Measurements from ENCODE around the gene MRPL19. TPM values are rescaled to one million over a fixed set of nuclear protein-coding genes. Genes with fewer than 3 reads are reported as not detected.
"Not testable (repeated sequence)": the region's sequence is repeated elsewhere in the genome, so short reads cannot be mapped to it uniquely, and the experiment has no call there.

The MRPL19 gene
- total RNA-seq, 2 donors from 2014 or later = 58.3 to 62.0 TPM

GRCh38 chr2:75657798-75658197 is 11.2 kb downstream of the MRPL19 start:
- H3K4me1 ChIP-seq = no peaks in the 10 kb centered on the region
- TF ChIP-seq CTCF (IDR thresholded peaks at IDR 0.05) = no peak
- H3K4me3 ChIP-seq = no peak overlapping the region
- intact Hi-C loops (cut with DNase I) = no loop called here
- no peak overlapping the region for H3K27ac ChIP-seq
- no peaks in the 10 kb centered on the region for H3K27me3 ChIP-seq
- DNase-seq = no peak
- H3K9me3 ChIP-seq = no peaks in the 10 kb centered on the region
- H3K9ac ChIP-seq (ENCODE audit: low read depth in 2 of 2, low read length in 2 of 2) = no peak overlapping the region
- no peaks in the 10 kb centered on the region for H3K36me3 ChIP-seq

- H3K4me1 ChIP-seq = no peaks in the 10 kb centered on the region
These were observed 20.3 kb downstream of the MRPL19 start for GRCh38 chr2:75666911-75667310.

GRCh38 chr2:75667884-75668283 is 21.3 kb downstream of the MRPL19 start:
- no peak for TF ChIP-seq CTCF (IDR thresholded peaks at IDR 0.05)
- no peak for DNase-seq
- H3K9ac ChIP-seq (ENCODE audit: low read depth in 2 of 2, low read length in 2 of 2) = no peak overlapping the region
- intact Hi-C loops (cut with DNase I) = no loop called here
- H3K9me3 ChIP-seq = no peaks in the 10 kb centered on the region
- H3K36me3 ChIP-seq = no peaks in the 10 kb centered on the region
- no peaks in the 10 kb centered on the region for H3K27me3 ChIP-seq
- no peak overlapping the region for H3K27ac ChIP-seq
- H3K4me1 ChIP-seq = no peaks in the 10 kb centered on the region
- H3K4me3 ChIP-seq = no peak overlapping the region

More at GRCh38 chr2:75666911-75667310, 20.3 kb downstream of the MRPL19 start:
- H3K27ac ChIP-seq = no peak overlapping the region
- no peaks in the 10 kb centered on the region for H3K36me3 ChIP-seq
- H3K9ac ChIP-seq (ENCODE audit: low read depth in 2 of 2, low read length in 2 of 2) = no peak overlapping the region
- no peaks in the 10 kb centered on the region for H3K27me3 ChIP-seq
- intact Hi-C loops (cut with DNase I) = no loop called here
- no peak overlapping the region for H3K4me3 ChIP-seq
- H3K9me3 ChIP-seq = no peaks in the 10 kb centered on the region
- no peak for TF ChIP-seq CTCF (IDR thresholded peaks at IDR 0.05)
- DNase-seq = no peak

- intact Hi-C loops (cut with DNase I) = loop anchor here (5.0 kb wide), 1 partner anchor 33 kb away; no protein-coding TSS in a partner anchor
- H3K4me3 ChIP-seq; H3K27ac ChIP-seq; H3K9ac ChIP-seq (ENCODE audit: low read depth in 2 of 2, low read length in 2 of 2); DNase-seq; H3K36me3 ChIP-seq; H3K27me3 ChIP-seq; H3K9me3 ChIP-seq; H3K4me1 ChIP-seq: not testable (repeated sequence)
These were observed 28.8 kb downstream of the MRPL19 start for GRCh38 chr2:75675423-75675822.

GRCh38 chr2:75675908-75676307 is 29.3 kb downstream of the MRPL19 start:
- no peaks in the 10 kb centered on the region for H3K36me3 ChIP-seq
- H3K27me3 ChIP-seq = no peaks in the 10 kb centered on the region
- no peak overlapping the region for H3K9ac ChIP-seq (ENCODE audit: low read depth in 2 of 2, low read length in 2 of 2)
- no peak for TF ChIP-seq CTCF (IDR thresholded peaks at IDR 0.05)
- no peaks in the 10 kb centered on the region for H3K4me1 ChIP-seq
- intact Hi-C loops (cut with DNase I) = loop anchor here (5.0 kb wide), 1 partner anchor 34 kb away; no protein-coding TSS in a partner anchor
- DNase-seq = no peak
- no peaks in the 10 kb centered on the region for H3K9me3 ChIP-seq
- no peak overlapping the region for H3K27ac ChIP-seq
- no peak overlapping the region for H3K4me3 ChIP-seq

GRCh38 chr2:75676464-75676863 is 29.9 kb downstream of the MRPL19 start:
- no peak overlapping the region for H3K4me3 ChIP-seq
- H3K9me3 ChIP-seq = no peaks in the 10 kb centered on the region
- no peak for DNase-seq
- H3K9ac ChIP-seq (ENCODE audit: low read depth in 2 of 2, low read length in 2 of 2) = no peak overlapping the region
- H3K4me1 ChIP-seq = no peaks in the 10 kb centered on the region
- intact Hi-C loops (cut with DNase I) = loop anchor here (5.0 kb wide), 1 partner anchor 34 kb away; no protein-coding TSS in a partner anchor
- no peak for TF ChIP-seq CTCF (IDR thresholded peaks at IDR 0.05)
- no peaks in the 10 kb centered on the region for H3K36me3 ChIP-seq
- H3K27me3 ChIP-seq = no peaks in the 10 kb centered on the region
- no peak overlapping the region for H3K27ac ChIP-seq

All from colonic mucosa (tissue), 4 donors.